Fibroblast of peridontal ligament (primary cell): ENCODE data around the gene TTC5.
"Not testable (repeated sequence)": the region's sequence is repeated elsewhere in the genome, so short reads cannot be mapped to it uniquely, and the experiment has no call there.

ENCODE experiments used
- DNase-seq: peaks from one replicate; pipeline ENCODE4 v3.0.0-alpha.2; 2010; ENCODE audit errors: extremely low read depth

The TTC5 gene, protein sequence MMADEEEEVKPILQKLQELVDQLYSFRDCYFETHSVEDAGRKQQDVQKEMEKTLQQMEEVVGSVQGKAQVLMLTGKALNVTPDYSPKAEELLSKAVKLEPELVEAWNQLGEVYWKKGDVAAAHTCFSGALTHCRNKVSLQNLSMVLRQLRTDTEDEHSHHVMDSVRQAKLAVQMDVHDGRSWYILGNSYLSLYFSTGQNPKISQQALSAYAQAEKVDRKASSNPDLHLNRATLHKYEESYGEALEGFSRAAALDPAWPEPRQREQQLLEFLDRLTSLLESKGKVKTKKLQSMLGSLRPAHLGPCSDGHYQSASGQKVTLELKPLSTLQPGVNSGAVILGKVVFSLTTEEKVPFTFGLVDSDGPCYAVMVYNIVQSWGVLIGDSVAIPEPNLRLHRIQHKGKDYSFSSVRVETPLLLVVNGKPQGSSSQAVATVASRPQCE

DNA sequence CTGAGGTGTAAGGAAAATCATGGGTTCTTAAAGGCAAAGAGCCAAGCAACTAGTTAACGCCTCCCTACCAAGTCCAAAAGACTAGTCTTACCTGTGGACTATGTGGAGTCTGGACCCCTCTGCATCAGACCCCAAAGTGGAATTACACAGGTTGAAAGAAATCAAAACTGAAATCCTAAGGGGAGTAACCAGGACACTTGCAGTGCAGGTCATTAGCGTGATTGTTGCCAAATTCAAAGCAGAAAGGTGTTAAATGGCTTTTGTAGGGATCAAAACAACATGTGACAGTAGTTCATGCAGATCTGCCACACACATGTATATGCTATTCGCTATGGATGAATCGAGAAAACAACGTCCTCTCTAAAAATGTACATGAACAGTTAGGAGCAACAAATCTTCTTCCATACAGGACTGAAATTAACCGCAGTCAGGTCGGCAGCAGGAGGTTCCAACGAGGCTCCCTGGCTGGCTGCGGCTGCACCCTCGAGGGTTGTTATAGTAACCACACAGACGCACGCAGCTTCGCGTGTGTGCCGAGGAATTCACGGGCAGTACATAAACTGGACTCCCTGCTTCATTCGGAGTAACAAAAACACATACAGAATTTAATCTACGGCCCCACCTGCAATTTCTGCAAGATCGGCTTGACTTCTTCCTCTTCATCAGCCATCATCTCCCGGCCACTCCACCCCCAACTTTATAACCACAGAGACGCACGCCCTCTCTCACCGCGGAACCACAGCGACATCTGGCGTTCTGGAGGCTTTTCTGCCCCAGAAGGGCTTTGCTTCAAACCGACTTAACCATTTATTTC, at the start of gene TTC5:
Gene TTC5, minus strand, starts transcription at position 687 of the 814 bp plus-strand sequence. Its CDS starts 14 bp downstream, at position 673.
- peak; percentile 94 for DNase-seq

DNA sequence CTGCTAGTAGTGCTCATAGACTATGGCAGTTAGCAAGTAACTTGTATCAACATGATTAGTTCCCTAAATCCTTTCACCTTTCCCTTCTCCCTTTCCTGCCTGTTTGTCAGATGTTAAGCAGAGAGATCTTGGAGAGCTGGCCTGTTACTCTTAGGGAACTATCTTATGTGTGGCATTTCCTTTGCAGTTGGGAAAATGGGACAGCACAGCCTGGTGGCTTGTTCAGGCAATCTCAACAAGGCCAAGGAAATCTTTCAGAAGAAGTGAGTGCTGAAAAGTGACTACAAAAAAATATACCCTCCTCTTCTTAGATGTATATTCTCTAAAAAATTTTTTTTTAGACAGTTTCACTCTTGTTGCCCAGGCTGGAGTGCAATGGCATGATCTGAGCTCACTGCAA, 45.1 kb upstream of the TTC5 start:
- DNase-seq, result peak; percentile 21

DNA sequence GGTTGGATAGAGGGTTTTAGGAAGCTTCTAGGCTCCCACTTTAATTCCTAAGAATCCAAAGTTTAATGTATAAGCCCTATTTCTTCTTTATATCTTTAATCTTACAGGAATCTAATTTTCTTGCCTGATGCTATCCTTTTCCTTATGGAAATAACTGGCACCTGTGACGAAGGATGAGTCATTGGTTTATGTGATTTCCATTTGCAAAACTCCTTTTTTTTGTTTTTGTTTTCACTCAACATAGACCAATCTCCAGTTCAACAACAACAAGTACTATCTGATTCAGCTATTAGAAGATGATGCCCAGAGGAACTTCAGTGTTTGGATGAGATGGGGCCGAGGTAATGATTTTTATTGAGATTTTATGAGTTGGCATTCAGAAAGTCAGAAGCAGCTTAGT, 44.5 kb upstream of the TTC5 start:
- no peak for DNase-seq

DNA sequence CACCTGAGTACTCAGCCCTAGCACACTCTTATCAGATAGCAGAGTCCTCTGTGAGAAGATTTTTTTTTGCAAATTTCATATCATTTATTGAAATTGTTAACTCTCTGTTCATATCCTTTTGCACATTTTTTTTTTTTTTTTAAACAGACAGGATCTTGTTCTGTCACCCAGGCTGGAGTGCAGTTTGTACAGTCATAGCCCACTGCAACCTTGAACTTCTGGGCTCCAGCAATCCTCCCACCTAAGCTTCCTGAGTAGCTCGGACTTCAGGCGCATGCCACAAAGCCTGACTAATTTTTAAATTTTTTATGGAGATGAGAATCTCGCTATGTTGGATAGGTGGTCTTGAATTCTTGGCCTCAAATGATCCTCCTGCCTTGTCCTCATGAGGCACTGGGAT, 42.0 kb upstream of the TTC5 start:
- no peak for DNase-seq

DNA sequence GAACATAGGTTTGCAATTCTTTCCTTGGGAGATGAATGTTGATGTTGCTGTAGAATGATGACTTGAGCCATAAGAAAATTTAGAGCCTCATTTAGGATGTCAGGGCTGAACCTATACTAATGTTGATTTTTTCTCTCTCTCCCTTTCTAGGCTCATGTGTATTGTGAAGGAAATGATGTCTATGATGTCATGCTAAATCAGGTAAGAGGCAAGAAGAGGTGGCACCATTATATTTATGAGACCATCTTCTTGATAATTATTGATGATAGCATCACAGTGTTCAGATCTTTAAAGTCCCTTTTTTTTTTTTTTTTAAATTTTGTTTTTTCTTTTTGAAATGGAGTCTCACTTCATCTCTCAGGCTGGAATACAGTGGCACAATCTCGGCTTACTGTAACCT, 41.0 kb upstream of the TTC5 start:
- no peak for DNase-seq

DNA sequence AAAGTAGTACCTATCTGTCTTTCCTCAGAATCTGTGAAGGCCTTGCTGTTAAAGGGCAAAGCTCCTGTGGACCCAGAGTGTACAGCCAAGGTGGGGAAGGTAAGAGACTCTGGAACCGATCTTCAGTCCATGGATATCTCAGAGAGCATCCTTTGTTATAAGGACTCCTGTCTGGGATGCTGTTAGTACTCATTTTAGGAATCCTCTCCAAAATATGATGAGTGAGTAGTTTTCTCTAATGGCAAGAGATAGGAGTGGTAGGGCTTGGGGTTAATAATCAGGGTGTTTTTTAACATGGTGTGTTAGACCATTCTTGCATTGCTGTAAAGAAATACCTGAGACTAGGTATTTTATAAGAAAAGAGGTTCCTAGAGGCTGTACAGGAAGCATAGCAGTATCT, 39.6 kb upstream of the TTC5 start:
- no peak for DNase-seq

DNA sequence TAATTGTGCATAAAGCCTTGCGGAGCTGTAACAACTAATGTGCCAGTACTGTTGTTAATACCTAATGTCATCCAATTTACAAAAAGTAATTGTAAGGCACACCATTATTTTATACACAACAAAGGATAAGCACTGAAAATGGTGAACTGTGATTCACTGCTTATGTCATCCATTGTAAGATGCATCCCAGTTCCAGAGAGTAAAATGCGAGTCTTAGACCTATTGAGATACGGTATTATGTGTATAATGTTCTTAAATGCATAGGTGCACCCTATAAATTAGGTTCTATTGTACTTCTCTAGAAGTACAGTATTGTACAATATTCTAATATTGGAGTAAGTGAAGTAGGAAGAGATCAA, 38.1 kb upstream of the TTC5 start:
- DNase-seq, result peak; percentile 56

DNA sequence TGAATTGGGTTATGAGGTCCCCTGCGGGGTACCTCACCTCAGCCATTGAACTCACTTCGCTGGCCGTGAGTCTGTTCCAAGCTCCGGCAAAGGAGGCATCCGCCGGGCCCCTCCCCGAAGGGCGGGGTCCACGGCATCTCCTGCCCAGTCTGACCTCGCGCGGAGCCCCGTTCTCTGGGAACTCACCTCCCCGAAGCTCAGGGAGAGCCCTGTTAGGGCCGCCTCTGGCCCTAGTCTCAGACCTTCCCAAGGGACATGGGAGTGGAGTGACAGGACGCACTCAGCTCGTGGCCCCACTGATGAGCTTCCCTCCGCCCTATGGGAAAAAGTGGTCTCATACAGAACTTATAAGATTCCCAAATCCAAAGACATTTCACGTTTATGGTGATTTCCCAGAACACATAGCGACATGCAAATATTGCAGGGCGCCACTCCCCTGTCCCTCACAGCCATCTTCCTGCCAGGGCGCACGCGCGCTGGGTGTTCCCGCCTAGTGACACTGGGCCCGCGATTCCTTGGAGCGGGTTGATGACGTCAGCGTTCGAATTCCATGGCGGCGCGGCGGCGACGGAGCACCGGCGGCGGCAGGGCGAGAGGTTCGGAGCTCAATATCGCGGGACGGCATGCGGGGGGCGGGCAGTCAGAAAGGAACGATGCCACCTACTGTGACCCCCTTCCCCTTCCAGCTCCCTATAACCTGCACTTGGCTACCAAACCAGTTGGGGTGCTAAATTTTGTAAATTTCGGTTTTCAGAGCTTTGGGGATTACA, 37.5 kb upstream of the TTC5 start, which contains the start of gene PARP2:
Gene PARP2, plus strand, starts transcription at position 544 of the 770 bp plus-strand sequence. Its CDS starts 7 bp downstream, at position 551.
- peak; percentile 100 for DNase-seq

DNA sequence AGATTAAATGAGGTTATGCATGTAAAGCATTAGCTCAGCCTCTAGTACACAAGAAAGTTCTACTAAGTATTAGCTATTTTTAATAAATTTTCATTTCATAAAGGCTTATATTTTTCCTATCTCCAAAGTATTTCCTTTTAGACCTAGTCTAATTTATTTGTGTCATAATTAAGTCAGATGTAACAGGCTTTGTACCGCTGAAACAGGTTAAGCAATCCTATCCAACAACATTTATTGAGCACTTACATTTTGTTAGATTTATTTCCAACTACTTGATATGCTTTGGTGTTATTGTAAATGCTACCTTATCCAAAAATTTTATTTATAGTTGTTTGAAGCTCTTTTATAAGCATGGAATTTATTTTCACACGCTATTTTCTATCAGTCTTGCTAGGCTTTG, 35.9 kb upstream of the TTC5 start:
- no peak for DNase-seq

DNA sequence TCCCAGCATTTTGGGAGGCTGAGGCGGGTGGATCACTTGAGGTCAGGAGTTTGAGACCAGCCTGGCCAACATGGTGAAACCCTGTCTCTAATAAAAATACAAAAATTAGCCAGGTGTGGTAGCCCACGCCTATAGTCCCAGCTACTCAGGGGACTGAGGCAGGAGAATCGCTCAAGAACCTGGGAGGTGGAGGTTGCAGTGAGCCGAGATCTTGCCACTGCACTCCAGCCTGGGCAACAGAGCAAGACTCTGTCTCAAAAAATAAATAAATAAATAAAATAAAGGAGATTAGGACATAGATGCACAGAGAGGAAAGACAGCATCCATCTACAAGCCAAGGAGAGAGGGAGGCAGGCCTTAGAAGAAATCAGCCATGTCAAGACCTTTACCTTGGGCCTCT, 35.3 kb upstream of the TTC5 start:
- DNase-seq, result not testable (repeated sequence)

DNA sequence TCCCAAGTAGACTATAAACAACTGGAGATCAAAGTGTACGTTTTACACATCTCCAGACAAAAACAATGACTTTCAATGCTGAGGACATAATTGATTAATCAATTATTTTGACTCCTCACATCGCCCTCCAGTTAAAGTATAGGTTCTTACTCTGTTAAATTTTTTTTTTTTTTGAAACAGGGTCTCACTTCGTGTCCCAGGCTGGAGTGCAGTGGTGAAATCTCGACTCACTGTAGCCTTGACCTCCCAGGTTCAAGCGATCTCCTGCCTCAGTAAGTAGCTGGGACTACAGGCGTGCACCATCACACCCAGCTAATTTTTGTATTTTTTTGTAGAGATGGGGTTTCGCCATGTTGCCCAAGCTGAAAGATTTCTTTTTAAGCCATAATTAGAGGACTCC, 28.3 kb upstream of the TTC5 start:
- DNase-seq, result no peak

DNA sequence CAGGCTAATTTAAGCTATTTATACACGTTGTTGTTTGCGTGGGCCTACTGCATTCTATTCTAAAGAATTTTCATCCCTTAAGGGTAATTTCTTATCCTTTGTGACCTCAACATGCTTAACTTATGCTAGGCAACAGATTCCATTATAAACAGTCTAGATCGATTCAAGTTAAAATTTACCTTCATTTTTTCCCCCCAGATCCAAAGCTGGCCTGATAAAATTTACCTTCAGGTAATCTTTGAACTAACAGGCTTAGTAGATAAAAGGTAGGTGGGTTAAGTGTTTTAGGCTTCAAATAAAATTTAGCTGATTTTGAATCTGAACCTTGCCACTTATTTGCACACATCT, 27.7 kb upstream of the TTC5 start:
- DNase-seq, result no peak

DNA sequence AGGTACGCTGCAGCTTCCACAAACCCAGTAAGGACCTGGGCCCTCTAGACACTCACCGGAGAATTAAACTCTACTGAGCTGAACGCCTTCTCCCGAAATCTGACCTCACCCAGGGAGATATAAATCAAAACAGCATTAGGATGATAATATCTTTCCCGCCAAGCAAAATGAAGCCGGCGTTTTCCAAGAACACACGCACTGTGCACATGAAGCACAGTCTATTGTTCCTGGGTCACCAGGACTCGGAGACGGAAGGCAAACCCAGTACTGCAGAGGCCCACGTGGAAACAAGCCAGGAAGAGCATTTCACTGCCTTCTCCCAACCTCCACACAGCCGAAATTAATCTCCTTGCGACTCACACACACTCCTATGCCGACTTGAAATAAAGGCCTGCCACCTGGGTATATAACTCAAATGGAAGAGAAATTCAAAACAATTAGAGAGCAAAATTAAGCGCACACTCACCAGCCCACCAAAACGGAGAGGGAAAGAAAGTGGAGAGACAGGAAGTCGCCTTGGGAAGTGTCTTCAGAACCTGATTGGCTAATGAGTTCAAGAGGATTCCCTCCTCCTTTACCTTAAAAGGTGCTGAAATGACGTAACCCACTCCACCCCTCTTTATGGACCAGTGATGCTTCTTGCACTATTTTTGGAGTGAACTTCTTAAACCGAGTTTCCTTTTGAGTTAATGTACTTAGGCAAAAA, 27.2 kb upstream of the TTC5 start, which contains the start of gene CCNB1IP1:
Gene CCNB1IP1, minus strand, starts transcription at position 492 of the 706 bp plus-strand sequence. CDS start 16,756 bp downstream, outside the sequence.
- peak; percentile 89 for DNase-seq

DNA sequence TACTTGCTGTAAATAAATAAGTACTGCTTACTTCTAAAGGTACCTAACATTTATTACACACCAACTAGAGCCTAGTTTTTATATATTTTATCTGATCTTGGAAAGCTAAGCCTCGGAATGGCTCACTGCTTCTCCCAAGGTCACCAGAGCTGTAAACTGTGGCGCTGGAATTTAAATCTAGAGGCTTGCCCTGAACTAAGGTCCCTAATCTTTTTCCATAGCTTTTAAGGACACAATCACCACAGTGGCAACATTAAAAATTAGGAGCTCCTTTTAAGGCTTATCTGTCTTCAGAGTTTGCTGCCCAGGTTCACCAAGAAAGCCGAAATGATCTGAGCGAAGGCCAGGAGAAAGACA, 26.7 kb upstream of the TTC5 start:
- peak; percentile 22 for DNase-seq

DNA sequence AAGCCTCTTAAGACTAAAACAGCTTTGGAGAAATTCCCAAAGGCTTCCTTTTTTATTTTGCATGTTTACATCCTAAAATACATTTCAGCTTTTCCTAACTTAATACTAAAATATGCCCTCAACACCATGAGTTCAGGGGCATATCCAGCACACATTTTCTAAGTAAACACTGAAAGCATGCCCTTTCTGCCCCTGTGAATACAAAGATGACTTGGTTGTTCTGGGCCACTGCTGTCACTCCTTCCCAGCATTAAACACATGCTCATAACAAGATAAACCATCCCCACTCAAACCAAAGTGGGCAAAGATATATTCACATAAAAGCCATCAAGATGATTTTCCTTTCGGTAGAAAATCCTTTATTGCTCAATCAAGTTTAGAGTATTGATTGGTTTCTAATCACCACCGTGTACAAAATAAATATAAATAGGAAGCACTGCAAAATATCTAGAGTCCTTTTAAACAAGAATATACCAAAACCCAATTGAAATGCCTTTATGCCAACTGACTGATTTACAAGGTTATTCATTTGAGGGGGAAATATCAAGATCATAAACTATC, 25.4 kb upstream of the TTC5 start:
- DNase-seq, result no peak

DNA sequence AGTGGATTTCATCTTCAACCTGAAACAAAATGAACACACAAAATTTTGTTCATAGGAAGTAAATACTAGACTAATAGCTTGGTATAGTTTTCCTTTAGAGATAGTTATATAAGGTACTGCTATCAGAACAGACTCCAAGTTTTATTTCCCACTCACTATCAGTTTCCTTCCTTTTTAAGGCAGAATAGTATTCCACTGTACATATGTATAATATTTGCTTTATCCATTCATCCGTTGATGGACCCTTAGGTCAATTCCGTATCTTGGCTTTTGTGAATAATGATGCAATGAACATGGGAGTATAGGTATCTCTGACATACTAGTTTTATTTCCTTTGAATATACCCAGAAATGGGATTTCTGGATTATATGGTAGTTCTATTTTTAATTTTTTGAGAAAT, 23.6 kb upstream of the TTC5 start:
- no peak for DNase-seq

DNA sequence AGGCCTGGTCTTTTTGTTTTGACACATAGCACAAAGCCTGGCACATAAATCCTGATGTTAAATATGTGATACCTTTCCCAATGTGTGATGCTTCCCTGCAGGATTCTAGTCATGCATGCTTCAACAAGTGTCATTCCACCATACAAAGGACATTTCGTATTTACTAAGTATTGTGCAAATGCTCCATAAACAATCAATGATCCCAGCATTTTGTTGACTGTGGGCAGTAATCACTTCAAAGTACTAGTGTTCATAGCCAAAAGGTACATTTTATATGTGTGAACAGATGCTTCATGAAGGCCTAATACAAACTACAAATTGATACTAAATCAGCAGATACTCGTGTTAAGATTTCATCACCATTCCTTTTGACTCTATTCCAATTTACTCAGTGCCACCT, 23.0 kb upstream of the TTC5 start:
- DNase-seq, result no peak

DNA sequence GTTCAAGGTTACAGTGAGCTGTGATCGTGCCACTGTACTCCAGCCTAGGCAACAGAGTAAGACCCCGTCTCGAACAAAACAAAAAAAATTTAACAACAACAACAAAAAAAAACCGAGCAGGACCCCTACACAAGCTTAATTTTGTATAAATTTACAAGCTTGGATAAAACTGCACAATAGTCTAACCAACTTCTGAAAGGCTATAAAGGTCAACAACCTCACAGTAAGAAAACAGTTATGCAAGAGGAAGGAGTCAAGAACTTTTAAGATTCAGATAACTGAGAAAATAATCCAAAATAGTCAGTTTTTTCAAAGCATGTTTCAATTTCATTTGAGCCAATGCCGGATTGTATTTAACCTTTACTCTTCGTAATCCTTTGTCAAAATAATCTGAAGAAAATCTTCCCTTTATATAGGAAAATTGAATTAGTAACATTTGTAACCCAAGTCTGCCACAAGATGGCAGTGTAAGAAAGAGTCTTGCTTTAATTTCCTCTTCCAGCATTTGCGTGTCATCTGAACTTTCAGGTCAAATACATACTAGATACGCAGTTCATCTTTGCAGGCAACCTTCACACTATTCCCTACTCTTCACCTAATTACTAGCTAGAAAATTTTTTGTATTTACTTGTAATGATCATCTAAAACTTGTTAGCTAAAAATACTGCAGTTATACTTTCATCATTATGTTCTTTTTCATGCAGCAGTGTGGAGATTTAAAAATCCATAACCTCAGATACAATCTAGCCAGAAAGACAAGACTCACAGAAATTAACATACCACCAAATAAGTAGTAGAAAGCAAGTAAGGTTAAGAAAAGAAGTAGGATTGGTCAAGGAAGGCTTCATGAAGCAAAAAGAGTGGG, 21.5 kb upstream of the TTC5 start:
- DNase-seq, result peak; percentile 85

DNA sequence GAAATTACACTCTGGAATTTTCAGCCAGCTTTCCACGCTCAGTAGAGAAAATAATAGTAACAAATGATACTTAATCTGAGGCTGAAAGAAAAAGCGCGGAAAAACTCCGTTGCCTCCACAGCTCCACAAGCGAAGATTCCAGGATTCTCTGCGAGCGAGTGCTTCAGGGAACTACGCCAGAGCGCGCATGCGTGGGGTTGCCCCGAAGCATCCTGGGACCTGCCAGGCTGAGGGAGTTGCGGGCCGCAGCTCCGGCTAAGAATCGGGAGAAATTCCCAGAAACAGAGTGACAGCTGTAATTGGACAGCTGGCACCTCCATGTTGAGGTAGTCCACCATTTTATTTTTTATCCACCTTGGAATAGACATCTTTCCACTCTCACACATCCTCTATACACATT, 12.0 kb upstream of the TTC5 start:
- no peak for DNase-seq

DNA sequence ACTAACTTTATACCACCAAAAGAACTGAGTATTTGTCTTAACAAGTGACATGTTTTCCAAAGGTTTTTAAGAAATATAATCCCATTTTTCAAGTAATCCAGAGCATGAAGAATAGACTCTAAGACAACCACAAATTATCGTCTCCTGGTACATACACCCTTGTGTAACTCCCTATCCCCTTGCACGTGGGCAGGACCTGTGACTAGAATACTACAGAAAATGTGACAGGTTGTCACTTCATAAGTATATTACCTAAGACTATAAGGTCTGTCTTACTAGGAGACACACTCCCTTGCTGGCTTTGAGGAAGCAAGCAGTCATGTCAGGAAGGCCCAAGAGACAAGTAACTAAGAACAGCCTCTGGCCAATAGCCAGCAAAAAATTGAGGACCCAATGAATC, 8.3 kb upstream of the TTC5 start:
- no peak for DNase-seq
